H1 (cell line): Measurements from ENCODE around the gene RILPL2. TPM values are rescaled to one million over a fixed set of nuclear protein-coding genes. Genes with fewer than 3 reads are reported as not detected.
"Not testable (repeated sequence)": the region's sequence is repeated elsewhere in the genome, so short reads cannot be mapped to it uniquely, and the experiment has no call there.

Experiments used
- CTCF ChIA-PET: fragments of 300-600 bp; sonication (Branson Sonifier 250); formaldehyde crosslinking; loops from one replicate; lab custom pipeline; 2021; ENCODE audit not compliant: partially characterized antibody; lab: Charles Lee
- POLR2A ChIA-PET: fragments of 300-600 bp; sonication (Branson Sonifier 250); formaldehyde crosslinking; loops from one replicate; lab custom pipeline; 2021; ENCODE audit warnings: inconsistent platforms; ENCODE audit not compliant: partially characterized antibody; lab: Charles Lee
- DNase-seq, 2 experiments: peaks; one replicate each; pipeline versions ENCODE4 v3.0.0 to v3.0.0-alpha.2; 2010 to 2022; ENCODE audit warnings: low spot score in 2 of 2, low read depth in 1 of 2, mixed read lengths in 1 of 2
- FAIRE-seq: peaks from 2 replicates; lab custom pipeline; 2011; peaks lifted over from hg19 to GRCh38; lab: Jason Lieb, UNC
- H2AFZ ChIP-seq: 2 replicates; pipeline ENCODE4 v1.8.1; 2012; ENCODE audit warnings: low read length, inconsistent platforms
- H2AK5ac ChIP-seq: 2 replicates; pipeline ENCODE4 v1.6.1; 2013; ENCODE audit warnings: low read depth, low read length
- H2BK120ac ChIP-seq: replicated peaks from 2 replicates; pipeline ENCODE3; 2013; ENCODE audit warnings: low read depth, low read length, inconsistent platforms
- H2BK12ac ChIP-seq: 2 replicates; pipeline ENCODE4 v1.6.1; 2013; ENCODE audit warnings: low read depth, low read length
- H2BK15ac ChIP-seq: 2 replicates; pipeline ENCODE4 v1.6.1; 2013; ENCODE audit warnings: low read length
- H2BK20ac ChIP-seq: 2 replicates; pipeline ENCODE4 v1.6.1; 2013; ENCODE audit warnings: low read length
- H2BK5ac ChIP-seq: 2 replicates; pipeline ENCODE4 v1.6.1; 2013; ENCODE audit warnings: low read depth, low read length
- H3K14ac ChIP-seq: 2 replicates; pipeline ENCODE4 v1.6.1; 2013; ENCODE audit warnings: inconsistent platforms; ENCODE audit not compliant: insufficient read length
- H3K18ac ChIP-seq: 2 replicates; pipeline ENCODE4 v1.6.1; 2013; ENCODE audit warnings: low read length; ENCODE audit errors: extremely low read depth
- H3K23ac ChIP-seq: 2 replicates; pipeline ENCODE4 v1.6.1; 2013; ENCODE audit warnings: inconsistent platforms; ENCODE audit not compliant: insufficient read length
- H3K23me2 ChIP-seq: 2 replicates; pipeline ENCODE4 v1.6.1; 2013; ENCODE audit warnings: low read depth, low read length
- H3K27ac ChIP-seq: 2 replicates; pipeline ENCODE4 v1.6.1; 2011; ENCODE audit warnings: low read depth, low read length, inconsistent platforms
- H3K27me3 ChIP-seq, 4 experiments: replicated peaks in 1 of 4; 1 replicate in 1 of 4; 2 replicates in 3 of 4; pipeline versions ENCODE4 v1.6.1 to v1.8.1; 2011 to 2013; ENCODE audit warnings: low read length in 3 of 4, mild to moderate bottlenecking in 3 of 4, inconsistent platforms in 2 of 4, mixed read lengths in 2 of 4, moderate library complexity in 1 of 4; ENCODE audit not compliant: control insufficient read depth in 3 of 4, insufficient read depth in 3 of 4; ENCODE audit errors: extremely low read depth in 1 of 4
- H3K36me3 ChIP-seq, 4 experiments: 2 replicates each; pipeline versions ENCODE4 v1.6.1 to v1.8.1; 2011 to 2013; ENCODE audit warnings: mild to moderate bottlenecking in 4 of 4, low read length in 3 of 4, moderate library complexity in 2 of 4, control low read depth in 1 of 4, inconsistent platforms in 1 of 4; ENCODE audit not compliant: insufficient read depth in 4 of 4, control insufficient read depth in 2 of 4
- H3K4ac ChIP-seq: replicated peaks from 2 replicates; pipeline ENCODE3; 2013; ENCODE audit warnings: low read length, low read depth, mixed read lengths, inconsistent platforms; ENCODE audit not compliant: insufficient read length
- H3K4me1 ChIP-seq, 4 experiments: replicated peaks in 1 of 4; 1 replicate in 1 of 4; 2 replicates in 3 of 4; pipeline versions ENCODE4 v1.6.1 to v1.8.1; 2011 to 2013; ENCODE audit warnings: low read length in 3 of 4, inconsistent platforms in 2 of 4, mixed read lengths in 1 of 4; ENCODE audit not compliant: insufficient read depth in 4 of 4, control insufficient read depth in 3 of 4
- H3K4me2 ChIP-seq, 2 experiments: 2 replicates each; pipeline versions ENCODE4 v1.6.1 to v1.8.1; 2011 to 2013; ENCODE audit warnings: low read depth in 2 of 2, low read length in 2 of 2, control low read depth in 1 of 2, inconsistent platforms in 1 of 2, mild to moderate bottlenecking in 1 of 2; ENCODE audit not compliant: insufficient read depth in 1 of 2
- H3K4me3 ChIP-seq, 4 experiments: fragments of 200-600, 300-600 bp in 1 of 4; sonication (generic), shearing (Covaris generic), sonication (Bioruptor Twin) in 1 of 4; 2 replicates each; pipeline versions ENCODE4 v1.5.1 to v1.8.1; 2011 to 2016; ENCODE audit warnings: low read length in 4 of 4, low read depth in 3 of 4, control low read depth in 2 of 4, inconsistent platforms in 2 of 4, mild to moderate bottlenecking in 2 of 4, mixed read lengths in 1 of 4, moderate library complexity in 1 of 4; ENCODE audit not compliant: insufficient read depth in 2 of 4; ENCODE audit errors: extremely low read depth in 1 of 4
- H3K56ac ChIP-seq: replicated peaks from 2 replicates; pipeline ENCODE3; 2013; ENCODE audit warnings: low read depth, mild to moderate bottlenecking, mixed read lengths, low read length, inconsistent platforms; ENCODE audit not compliant: insufficient read length
- H3K79me1 ChIP-seq: 2 replicates; pipeline ENCODE4 v1.6.1; 2013; ENCODE audit warnings: low read depth, low read length, control low read depth
- H3K79me2 ChIP-seq, 2 experiments: 2 replicates each; pipeline versions ENCODE4 v1.6.1 to v1.8.1; 2012 to 2013; ENCODE audit warnings: low read length in 2 of 2, mild to moderate bottlenecking in 2 of 2, inconsistent platforms in 1 of 2; ENCODE audit not compliant: insufficient read depth in 2 of 2, control insufficient read depth in 1 of 2
- H3K9ac ChIP-seq, 4 experiments: replicated peaks in 1 of 4; 1 replicate in 1 of 4; 2 replicates in 3 of 4; pipeline versions ENCODE4 v1.6.1 to v1.8.1; 2011 to 2013; ENCODE audit warnings: low read depth in 3 of 4, low read length in 3 of 4, control low read depth in 2 of 4, mild to moderate bottlenecking in 2 of 4, moderate library complexity in 2 of 4, inconsistent platforms in 1 of 4; ENCODE audit errors: extremely low read depth in 1 of 4
- H3K9me3 ChIP-seq, 2 experiments: 2 replicates each; pipeline versions ENCODE4 v1.6.1 to v1.8.1; 2012 to 2013; ENCODE audit warnings: mild to moderate bottlenecking in 2 of 2, moderate library complexity in 2 of 2, control low read depth in 1 of 2, inconsistent platforms in 1 of 2, low read depth in 1 of 2, low read length in 1 of 2, mixed read lengths in 1 of 2; ENCODE audit not compliant: insufficient read depth in 2 of 2
- H4K20me1 ChIP-seq, 2 experiments: replicated peaks in 1 of 2; 2 replicates each; pipeline versions ENCODE3 to v1.8.1; 2011 to 2013; ENCODE audit warnings: inconsistent platforms in 2 of 2, low read length in 2 of 2, mild to moderate bottlenecking in 1 of 2; ENCODE audit not compliant: insufficient read depth in 2 of 2, control insufficient read depth in 1 of 2
- H4K5ac ChIP-seq: 2 replicates; pipeline ENCODE4 v1.6.1; 2013; ENCODE audit warnings: low read length, low read depth, mixed read lengths, inconsistent platforms; ENCODE audit not compliant: insufficient read length
- H4K8ac ChIP-seq: 2 replicates; pipeline ENCODE4 v1.8.0; 2013; ENCODE audit warnings: mild to moderate bottlenecking, moderate library complexity, low read length, inconsistent platforms; ENCODE audit not compliant: insufficient read depth; ENCODE audit errors: extremely low read depth
- H4K91ac ChIP-seq: replicated peaks from 2 replicates; pipeline ENCODE3; 2013; ENCODE audit warnings: low read length, mixed read lengths, inconsistent platforms; ENCODE audit not compliant: insufficient read length
- WGBS, 2 experiments: shearing (Covaris generic) in 1 of 2; methylation state at CpG; one replicate each; pipeline versions ENCODE4 v1.1.6 to v1.1.7; 2013 to 2015; ENCODE audit warnings: low lambda C conversion rate in 2 of 2, mixed read lengths in 2 of 2, inconsistent platforms in 1 of 2, low coverage in 1 of 2, missing lambda C conversion rate in 1 of 2; ENCODE audit not compliant: insufficient replicate concordance in 2 of 2, insufficient coverage in 1 of 2, insufficient read length in 1 of 2; ENCODE audit errors: extremely low coverage in 1 of 2, missing lambda C conversion rate in 1 of 2; 5-methylcytosine and 5-hydroxymethylcytosine counted together
- polyA plus RNA-seq, 7 experiments: library from polyadenylated mRNA; depleted of rRNA in 3 of 7; stranded (reverse) in 5 of 7; unstranded in 2 of 7; fragments of >200 nt in 5 of 7; fragments of 200-250 nt in 2 of 7; gene quantifications; 1 replicate in 5 of 7; 2 replicates in 1 of 7; 4 replicates in 1 of 7; pipeline versions ENCODE4 v1.2.1 to v1.2.3, GENCODE V29; 2011 to 2013; ENCODE audit warnings: missing spikeins in 2 of 7, mixed read lengths in 2 of 7
- total RNA-seq: library from RNA; stranded (reverse); fragmentation: NEBNext Ultra II Directional; extraction: Animal tissue kit (Norgen Biotek cat#: 25700); gene quantifications from 2 replicates; pipeline ENCODE4 v1.2.1, GENCODE V29; 2021

The RILPL2 gene
- total and polyA plus RNA-seq, 2 of the 8 experiments (the other 6 are each of a cell fraction or from before 2014, with no cell fraction given), result 0.77 to 1.4 TPM

GRCh38 chr12:123385536-123385935 lies 50.9 kb downstream of the RILPL2 start:
- not testable (repeated sequence) for H2BK120ac ChIP-seq, H2AK5ac ChIP-seq, H3K23ac ChIP-seq, H3K79me1 ChIP-seq, H3K14ac ChIP-seq, H3K36me3 ChIP-seq, H3K9me3 ChIP-seq, H3K18ac ChIP-seq, H3K9ac ChIP-seq, H3K4me2 ChIP-seq, DNase-seq, H3K79me2 ChIP-seq, H4K91ac ChIP-seq, H2BK12ac ChIP-seq, H4K8ac ChIP-seq, H4K5ac ChIP-seq, H2BK5ac ChIP-seq, H3K4ac ChIP-seq, H3K4me1 ChIP-seq, FAIRE-seq, H2AFZ ChIP-seq, H2BK15ac ChIP-seq, H3K56ac ChIP-seq, H3K27ac ChIP-seq, H2BK20ac ChIP-seq
- WGBS, 2 experiments, result 89% methylated on average over 9 of the region's 9 CpGs; no CpG with 5 or more reads in 1 of the 2 experiments
- ChIA-PET CTCF (interaction anchor here (0.8 to 0.9 kb wide), 3 partner anchors 20 to 48 kb away, joined by 3 to 5 read pairs (median 3); no protein-coding TSS in a partner anchor), POLR2A (interaction anchor here (0.6 to 6.2 kb wide), 9 partner anchors 21 to 843 kb away, joined by 3 to 69 read pairs (median 6); partner anchors contain the start of genes MPHOSPH9, MTRFR, RILPL1 and SBNO1)
- Histone ChIP-seq H3K27me3 (peaks cover 1 to 28% (median 25%) of the 10 kb centered on the region in 4 experiments), H3K23me2 (peaks cover 14% of the 10 kb centered on the region), H3K4me3 (peak overlapping the region in 1 of 4 experiments; percentile 90; a peak in 1 of 8 replicates), H4K20me1 (peaks cover 10 to 16% of the 10 kb centered on the region in 2 experiments)
